HG03558 (cell line): ENCODE measurements around the gene RNLS.
A peak's percentile ranks its signal among the peaks of the same experiment; 100 is the strongest.

Source experiments
- ATAC-seq: cut with Tn5 transposase; IDR thresholded peaks from one replicate; pipeline ENCODE4 v1.9.1; 2021; ENCODE audit warnings: moderate number of reproducible peaks; ENCODE audit not compliant: unreplicated experiment; ENCODE audit errors: extremely low read depth

Gene RNLS

GRCh38 chr10:88582806-88583583, at the start of gene RNLS:
Gene RNLS (minus strand): TSS chr10:88583318.
- peak; percentile 51 for ATAC-seq

- ATAC-seq, result no peak
Observed at GRCh38 chr10:88624840-88625239, 41.7 kb upstream of the RNLS start.

- no peak for ATAC-seq
Observed at GRCh38 chr10:88623835-88624234, 40.7 kb upstream of the RNLS start.

GRCh38 chr10:88620441-88620840, 37.3 kb upstream of the RNLS start:
- ATAC-seq, result no peak

- ATAC-seq, result no peak
Observed at GRCh38 chr10:88618496-88618895, 35.4 kb upstream of the RNLS start.

GRCh38 chr10:88617772-88618300, 34.7 kb upstream of the RNLS start:
- no peak for ATAC-seq

GRCh38 chr10:88616250-88616977, 33.3 kb upstream of the RNLS start:
- no peak for ATAC-seq

- ATAC-seq, result no peak
Observed at GRCh38 chr10:88608780-88609179, 25.7 kb upstream of the RNLS start.

GRCh38 chr10:88608052-88608732, 25.1 kb upstream of the RNLS start:
- no peak for ATAC-seq

- ATAC-seq, result peak; percentile 62
Observed at GRCh38 chr10:88598055-88598454, 14.9 kb upstream of the RNLS start.

- ATAC-seq, result no peak
Observed at GRCh38 chr10:88594482-88594881, 11.4 kb upstream of the RNLS start.

GRCh38 chr10:88592906-88593305, 9.8 kb upstream of the RNLS start:
- no peak for ATAC-seq

- no peak for ATAC-seq
Observed at GRCh38 chr10:88592381-88592780, 9.3 kb upstream of the RNLS start.

GRCh38 chr10:88586462-88586861, 3.3 kb upstream of the RNLS start, which contains the start of gene LIPJ:
Gene LIPJ (plus strand): TSS chr10:88586762. CDS start chr10:88590688, 3,926 bp downstream.
- ATAC-seq, result no peak

- ATAC-seq, result no peak
Observed at GRCh38 chr10:88583584-88583957, 453 bp upstream of the RNLS start.

- no peak for ATAC-seq
Observed at GRCh38 chr10:88582411-88582805, 710 bp downstream of the RNLS start.

- ATAC-seq, result no peak
Observed at GRCh38 chr10:88565072-88565471, 18.0 kb downstream of the RNLS start.

GRCh38 chr10:88562152-88562551, 21.0 kb downstream of the RNLS start:
- ATAC-seq, result no peak

- no peak for ATAC-seq
Observed at GRCh38 chr10:88557658-88558057, 25.5 kb downstream of the RNLS start.

GRCh38 chr10:88557256-88557655, 25.9 kb downstream of the RNLS start:
- no peak for ATAC-seq
